HEK293 (cell line): Measurements from ENCODE around the gene RBMS3.
"Not testable (repeated sequence)": the region's sequence is repeated elsewhere in the genome, so short reads cannot be mapped to it uniquely, and the experiment has no call there.

Experiments used
- SCRT1 ChIP-seq: fragments of 450-650 bp; formaldehyde crosslinking; IDR thresholded peaks from 2 replicates; pipeline ENCODE4 v1.5.1; 2016; ENCODE audit warnings: missing biosample characterization, missing genetic modification characterization, borderline replicate concordance
- ZNF416 ChIP-seq: fragments of 450-650 bp; formaldehyde crosslinking; IDR thresholded peaks from 2 replicates; pipeline ENCODE4 v1.5.1; 2016; ENCODE audit warnings: missing biosample characterization, missing genetic modification characterization
- ZNF707 ChIP-seq: fragments of 450-650 bp; formaldehyde crosslinking; IDR thresholded peaks from 2 replicates; pipeline ENCODE4 v1.5.1; 2016; ENCODE audit warnings: missing biosample characterization, missing genetic modification characterization

GRCh38 chr3:29393946-29394345 is 113.1 kb downstream of the RBMS3 start:
- not testable (repeated sequence) for TF ChIP-seq ZNF416, ZNF707, SCRT1 (tag by site-specific recombination)
